H1 (cell line): ENCODE measurements around the gene AHRR. TPM values are rescaled to one million over a fixed set of nuclear protein-coding genes. Genes with fewer than 3 reads are reported as not detected.

Experiments used
- CTCF ChIA-PET: fragments of 300-600 bp; sonication (Branson Sonifier 250); formaldehyde crosslinking; loops from one replicate; lab custom pipeline; 2021; ENCODE audit not compliant: partially characterized antibody; lab: Charles Lee
- POLR2A ChIA-PET: fragments of 300-600 bp; sonication (Branson Sonifier 250); formaldehyde crosslinking; loops from one replicate; lab custom pipeline; 2021; ENCODE audit warnings: inconsistent platforms; ENCODE audit not compliant: partially characterized antibody; lab: Charles Lee
- DNase-seq, 2 experiments: peaks; one replicate each; pipeline versions ENCODE4 v3.0.0 to v3.0.0-alpha.2; 2010 to 2022; ENCODE audit warnings: low spot score in 2 of 2, low read depth in 1 of 2, mixed read lengths in 1 of 2
- FAIRE-seq: peaks from 2 replicates; lab custom pipeline; 2011; peaks lifted over from hg19 to GRCh38; lab: Jason Lieb, UNC
- H2AFZ ChIP-seq: 2 replicates; pipeline ENCODE4 v1.8.1; 2012; ENCODE audit warnings: low read length, inconsistent platforms
- H2AK5ac ChIP-seq: 2 replicates; pipeline ENCODE4 v1.6.1; 2013; ENCODE audit warnings: low read depth, low read length
- H2BK120ac ChIP-seq: replicated peaks from 2 replicates; pipeline ENCODE3; 2013; ENCODE audit warnings: low read depth, low read length, inconsistent platforms
- H2BK12ac ChIP-seq: 2 replicates; pipeline ENCODE4 v1.6.1; 2013; ENCODE audit warnings: low read depth, low read length
- H2BK15ac ChIP-seq: 2 replicates; pipeline ENCODE4 v1.6.1; 2013; ENCODE audit warnings: low read length
- H2BK20ac ChIP-seq: 2 replicates; pipeline ENCODE4 v1.6.1; 2013; ENCODE audit warnings: low read length
- H2BK5ac ChIP-seq: 2 replicates; pipeline ENCODE4 v1.6.1; 2013; ENCODE audit warnings: low read depth, low read length
- H3K14ac ChIP-seq: 2 replicates; pipeline ENCODE4 v1.6.1; 2013; ENCODE audit warnings: inconsistent platforms; ENCODE audit not compliant: insufficient read length
- H3K18ac ChIP-seq: 2 replicates; pipeline ENCODE4 v1.6.1; 2013; ENCODE audit warnings: low read length; ENCODE audit errors: extremely low read depth
- H3K23ac ChIP-seq: 2 replicates; pipeline ENCODE4 v1.6.1; 2013; ENCODE audit warnings: inconsistent platforms; ENCODE audit not compliant: insufficient read length
- H3K23me2 ChIP-seq: 2 replicates; pipeline ENCODE4 v1.6.1; 2013; ENCODE audit warnings: low read depth, low read length
- H3K27ac ChIP-seq: 2 replicates; pipeline ENCODE4 v1.6.1; 2011; ENCODE audit warnings: low read depth, low read length, inconsistent platforms
- H3K27me3 ChIP-seq, 4 experiments: replicated peaks in 1 of 4; 1 replicate in 1 of 4; 2 replicates in 3 of 4; pipeline versions ENCODE4 v1.6.1 to v1.8.1; 2011 to 2013; ENCODE audit warnings: low read length in 3 of 4, mild to moderate bottlenecking in 3 of 4, inconsistent platforms in 2 of 4, mixed read lengths in 2 of 4, moderate library complexity in 1 of 4; ENCODE audit not compliant: control insufficient read depth in 3 of 4, insufficient read depth in 3 of 4; ENCODE audit errors: extremely low read depth in 1 of 4
- H3K36me3 ChIP-seq, 4 experiments: 2 replicates each; pipeline versions ENCODE4 v1.6.1 to v1.8.1; 2011 to 2013; ENCODE audit warnings: mild to moderate bottlenecking in 4 of 4, low read length in 3 of 4, moderate library complexity in 2 of 4, control low read depth in 1 of 4, inconsistent platforms in 1 of 4; ENCODE audit not compliant: insufficient read depth in 4 of 4, control insufficient read depth in 2 of 4
- H3K4ac ChIP-seq: replicated peaks from 2 replicates; pipeline ENCODE3; 2013; ENCODE audit warnings: low read length, low read depth, mixed read lengths, inconsistent platforms; ENCODE audit not compliant: insufficient read length
- H3K4me1 ChIP-seq, 4 experiments: replicated peaks in 1 of 4; 1 replicate in 1 of 4; 2 replicates in 3 of 4; pipeline versions ENCODE4 v1.6.1 to v1.8.1; 2011 to 2013; ENCODE audit warnings: low read length in 3 of 4, inconsistent platforms in 2 of 4, mixed read lengths in 1 of 4; ENCODE audit not compliant: insufficient read depth in 4 of 4, control insufficient read depth in 3 of 4
- H3K4me2 ChIP-seq, 2 experiments: 2 replicates each; pipeline versions ENCODE4 v1.6.1 to v1.8.1; 2011 to 2013; ENCODE audit warnings: low read depth in 2 of 2, low read length in 2 of 2, control low read depth in 1 of 2, inconsistent platforms in 1 of 2, mild to moderate bottlenecking in 1 of 2; ENCODE audit not compliant: insufficient read depth in 1 of 2
- H3K4me3 ChIP-seq, 4 experiments: fragments of 200-600, 300-600 bp in 1 of 4; sonication (generic), shearing (Covaris generic), sonication (Bioruptor Twin) in 1 of 4; 2 replicates each; pipeline versions ENCODE4 v1.5.1 to v1.8.1; 2011 to 2016; ENCODE audit warnings: low read length in 4 of 4, low read depth in 3 of 4, control low read depth in 2 of 4, inconsistent platforms in 2 of 4, mild to moderate bottlenecking in 2 of 4, mixed read lengths in 1 of 4, moderate library complexity in 1 of 4; ENCODE audit not compliant: insufficient read depth in 2 of 4; ENCODE audit errors: extremely low read depth in 1 of 4
- H3K56ac ChIP-seq: replicated peaks from 2 replicates; pipeline ENCODE3; 2013; ENCODE audit warnings: low read depth, mild to moderate bottlenecking, mixed read lengths, low read length, inconsistent platforms; ENCODE audit not compliant: insufficient read length
- H3K79me1 ChIP-seq: 2 replicates; pipeline ENCODE4 v1.6.1; 2013; ENCODE audit warnings: low read depth, low read length, control low read depth
- H3K79me2 ChIP-seq, 2 experiments: 2 replicates each; pipeline versions ENCODE4 v1.6.1 to v1.8.1; 2012 to 2013; ENCODE audit warnings: low read length in 2 of 2, mild to moderate bottlenecking in 2 of 2, inconsistent platforms in 1 of 2; ENCODE audit not compliant: insufficient read depth in 2 of 2, control insufficient read depth in 1 of 2
- H3K9ac ChIP-seq, 4 experiments: replicated peaks in 1 of 4; 1 replicate in 1 of 4; 2 replicates in 3 of 4; pipeline versions ENCODE4 v1.6.1 to v1.8.1; 2011 to 2013; ENCODE audit warnings: low read depth in 3 of 4, low read length in 3 of 4, control low read depth in 2 of 4, mild to moderate bottlenecking in 2 of 4, moderate library complexity in 2 of 4, inconsistent platforms in 1 of 4; ENCODE audit errors: extremely low read depth in 1 of 4
- H3K9me3 ChIP-seq, 2 experiments: 2 replicates each; pipeline versions ENCODE4 v1.6.1 to v1.8.1; 2012 to 2013; ENCODE audit warnings: mild to moderate bottlenecking in 2 of 2, moderate library complexity in 2 of 2, control low read depth in 1 of 2, inconsistent platforms in 1 of 2, low read depth in 1 of 2, low read length in 1 of 2, mixed read lengths in 1 of 2; ENCODE audit not compliant: insufficient read depth in 2 of 2
- H4K20me1 ChIP-seq, 2 experiments: replicated peaks in 1 of 2; 2 replicates each; pipeline versions ENCODE3 to v1.8.1; 2011 to 2013; ENCODE audit warnings: inconsistent platforms in 2 of 2, low read length in 2 of 2, mild to moderate bottlenecking in 1 of 2; ENCODE audit not compliant: insufficient read depth in 2 of 2, control insufficient read depth in 1 of 2
- H4K5ac ChIP-seq: 2 replicates; pipeline ENCODE4 v1.6.1; 2013; ENCODE audit warnings: low read length, low read depth, mixed read lengths, inconsistent platforms; ENCODE audit not compliant: insufficient read length
- H4K8ac ChIP-seq: 2 replicates; pipeline ENCODE4 v1.8.0; 2013; ENCODE audit warnings: mild to moderate bottlenecking, moderate library complexity, low read length, inconsistent platforms; ENCODE audit not compliant: insufficient read depth; ENCODE audit errors: extremely low read depth
- H4K91ac ChIP-seq: replicated peaks from 2 replicates; pipeline ENCODE3; 2013; ENCODE audit warnings: low read length, mixed read lengths, inconsistent platforms; ENCODE audit not compliant: insufficient read length
- RFX5 ChIP-seq: IDR thresholded peaks from 2 replicates; pipeline ENCODE4 v1.6.1; 2011; ENCODE audit warnings: low read depth, low read length, improper control_type of control experiment, borderline replicate concordance
- SIRT6 ChIP-seq: IDR thresholded peaks from one replicate; pipeline ENCODE4 v1.7.1; 2012; ENCODE audit warnings: low read length, inconsistent platforms
- SRF ChIP-seq: IDR thresholded peaks from 2 replicates; pipeline ENCODE4 v1.6.1; 2011; ENCODE audit warnings: mild to moderate bottlenecking, low read depth, low read length, moderate library complexity
- SUZ12 ChIP-seq: fragments of 200-600 bp; sonication (generic); IDR thresholded peaks from 2 replicates; pipeline ENCODE4 v1.6.1; 2012; ENCODE audit warnings: mild to moderate bottlenecking, inconsistent platforms, low read length, moderate library complexity, mixed read lengths
- WGBS, 2 experiments: shearing (Covaris generic) in 1 of 2; methylation state at CpG; one replicate each; pipeline versions ENCODE4 v1.1.6 to v1.1.7; 2013 to 2015; ENCODE audit warnings: low lambda C conversion rate in 2 of 2, mixed read lengths in 2 of 2, inconsistent platforms in 1 of 2, low coverage in 1 of 2, missing lambda C conversion rate in 1 of 2; ENCODE audit not compliant: insufficient replicate concordance in 2 of 2, insufficient coverage in 1 of 2, insufficient read length in 1 of 2; ENCODE audit errors: extremely low coverage in 1 of 2, missing lambda C conversion rate in 1 of 2; 5-methylcytosine and 5-hydroxymethylcytosine counted together
- polyA plus RNA-seq, 7 experiments: library from polyadenylated mRNA; depleted of rRNA in 3 of 7; stranded (reverse) in 5 of 7; unstranded in 2 of 7; fragments of >200 nt in 5 of 7; fragments of 200-250 nt in 2 of 7; gene quantifications; 1 replicate in 5 of 7; 2 replicates in 1 of 7; 4 replicates in 1 of 7; pipeline versions ENCODE4 v1.2.1 to v1.2.3, GENCODE V29; 2011 to 2013; ENCODE audit warnings: missing spikeins in 2 of 7, mixed read lengths in 2 of 7
- total RNA-seq: library from RNA; stranded (reverse); fragmentation: NEBNext Ultra II Directional; extraction: Animal tissue kit (Norgen Biotek cat#: 25700); gene quantifications from 2 replicates; pipeline ENCODE4 v1.2.1, GENCODE V29; 2021

AHRR gene
- total and polyA plus RNA-seq, 2 of the 8 experiments (the other 6 are each of a cell fraction or from before 2014, with no cell fraction given), result 0.41 to 0.80 TPM

DNA sequence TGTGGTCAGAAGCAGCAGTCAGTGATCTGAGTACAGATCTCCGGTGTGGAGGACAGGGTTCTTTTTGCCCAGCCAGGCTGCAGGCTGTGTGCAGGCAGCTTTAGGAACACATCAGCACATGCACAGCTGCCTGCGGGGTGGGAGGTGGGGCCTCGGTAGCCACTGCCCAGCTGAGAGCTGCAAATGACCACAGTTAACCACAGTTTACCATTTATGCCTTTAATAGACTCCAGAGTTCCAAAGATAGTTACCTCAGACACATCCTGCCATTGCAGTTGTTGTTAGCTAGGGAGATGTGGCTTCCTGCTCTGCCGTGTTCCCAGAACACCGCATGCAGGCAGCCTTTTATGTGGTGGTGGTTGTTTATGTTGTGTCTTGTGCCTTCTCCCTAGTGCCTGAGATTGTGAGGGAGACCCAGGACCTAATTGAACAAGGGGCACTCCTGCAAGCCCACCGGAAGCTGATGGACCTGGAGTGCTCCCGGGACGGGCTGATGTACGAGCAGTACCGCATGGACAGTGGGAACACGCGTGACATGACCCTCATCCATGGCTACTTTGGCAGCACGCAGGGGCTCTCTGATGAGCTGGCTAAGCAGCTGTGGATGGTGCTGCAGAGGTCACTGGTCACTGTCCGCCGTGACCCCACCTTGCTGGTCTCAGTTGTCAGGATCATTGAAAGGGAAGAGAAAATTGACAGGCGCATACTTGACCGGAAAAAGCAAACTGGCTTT, 131.6 kb downstream of the AHRR start:
- H3K14ac ChIP-seq, result no peak overlapping the region
- H2BK5ac ChIP-seq, result no peak overlapping the region
- H3K79me2 ChIP-seq, result 0 out of 4 replicates have a peak, but pooled peaks cover 0 to 3% of the 10 kb centered on the region in 2 experiments
- H3K4ac ChIP-seq, result no peak overlapping the region
- FAIRE-seq, result no peak
- 96% methylated on average over 17 of the region's 17 CpGs; no CpG with 5 or more reads in 1 of the 2 experiments for WGBS, 2 experiments
- no peak overlapping the region for H3K4me2 ChIP-seq
- H3K56ac ChIP-seq, result no peak overlapping the region
- TF ChIP-seq RFX5, result no peak
- TF ChIP-seq SUZ12, result no peak
- TF ChIP-seq SRF, result no peak
- no peak for TF ChIP-seq SIRT6
- H3K27me3 ChIP-seq, result no peaks in the 10 kb centered on the region
- no peak overlapping the region for H2BK15ac ChIP-seq
- DNase-seq, result no peak
- no peak overlapping the region for H3K18ac ChIP-seq
- no peak overlapping the region for H4K91ac ChIP-seq
- ChIA-PET POLR2A (interaction anchor here (0.8 to 1.0 kb wide), 2 partner anchors 12 to 381 kb away, joined by 3 to 4 read pairs; no protein-coding TSS in a partner anchor), CTCF (interaction anchor here (1.0 kb wide), 1 partner anchor 9 kb away, joined by 3 read pairs; no protein-coding TSS in a partner anchor)
- no peaks in the 10 kb centered on the region for H3K23me2 ChIP-seq
- no peak overlapping the region for H2BK12ac ChIP-seq
- peaks cover 2 to 7% (median 2%) of the 10 kb centered on the region in 4 experiments; a peak in 5 of 7 replicates for H3K4me1 ChIP-seq
- no peak overlapping the region for H2BK120ac ChIP-seq
- H4K20me1 ChIP-seq, result peaks cover 0 to 4% of the 10 kb centered on the region in 2 experiments
- no peak overlapping the region for H4K8ac ChIP-seq
- peaks cover 4% of the 10 kb centered on the region for H3K79me1 ChIP-seq
- no peak overlapping the region for H3K4me3 ChIP-seq
- H4K5ac ChIP-seq, result no peak overlapping the region
- no peak overlapping the region for H2AK5ac ChIP-seq
- H3K36me3 ChIP-seq, result peaks cover 9 to 40% (median 23%) of the 10 kb centered on the region in 4 experiments; a peak in 7 of 8 replicates
- H3K27ac ChIP-seq, result no peak overlapping the region
- H3K23ac ChIP-seq, result no peak overlapping the region
- H2BK20ac ChIP-seq, result no peak overlapping the region
- H3K9me3 ChIP-seq, result peaks cover 0 to 6% of the 10 kb centered on the region in 2 experiments; a peak in 2 of 4 replicates
- H2AFZ ChIP-seq, result no peak overlapping the region
- H3K9ac ChIP-seq, result no peak overlapping the region
